Ureter (tissue), 1 donor: ENCODE data around the gene SETDB1. TPM values are rescaled to one million over a fixed set of nuclear protein-coding genes. Genes with fewer than 3 reads are reported as not detected.

Experiments used
- DNase-seq: peaks from one replicate; pipeline ENCODE4 v3.0.0-alpha.2; 2020; ENCODE audit warnings: low spot score
- total RNA-seq: library from RNA; stranded (reverse); gene quantifications from one replicate; pipeline ENCODE4 v1.2.4, GENCODE V29; 2023
- donor health status: DM: yes; HTN: yes; CAD: no.

SETDB1 gene
- total RNA-seq, 1 donor from 2014 or later = 56.9 TPM

DNA sequence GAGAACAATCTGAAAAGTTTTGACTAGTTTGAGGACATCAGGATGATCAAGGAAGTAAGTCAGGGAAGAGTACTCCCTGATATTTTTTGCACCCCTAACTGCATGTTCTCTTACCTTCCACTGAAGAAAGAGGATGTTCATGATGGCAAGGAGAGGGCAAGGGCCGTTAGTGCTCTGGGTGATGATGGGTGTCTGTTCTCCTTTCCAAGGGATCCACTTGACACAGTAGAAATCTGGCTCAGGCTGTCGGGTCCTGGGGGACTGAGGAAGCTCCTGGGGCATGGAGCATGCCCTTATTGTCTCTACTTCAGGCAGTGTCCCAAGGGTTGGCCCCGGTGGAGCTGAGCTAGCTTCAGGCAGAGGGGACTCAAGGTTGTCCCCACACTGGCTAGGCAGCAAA, 75.9 kb downstream of the SETDB1 start:
- DNase-seq = no peak

DNA sequence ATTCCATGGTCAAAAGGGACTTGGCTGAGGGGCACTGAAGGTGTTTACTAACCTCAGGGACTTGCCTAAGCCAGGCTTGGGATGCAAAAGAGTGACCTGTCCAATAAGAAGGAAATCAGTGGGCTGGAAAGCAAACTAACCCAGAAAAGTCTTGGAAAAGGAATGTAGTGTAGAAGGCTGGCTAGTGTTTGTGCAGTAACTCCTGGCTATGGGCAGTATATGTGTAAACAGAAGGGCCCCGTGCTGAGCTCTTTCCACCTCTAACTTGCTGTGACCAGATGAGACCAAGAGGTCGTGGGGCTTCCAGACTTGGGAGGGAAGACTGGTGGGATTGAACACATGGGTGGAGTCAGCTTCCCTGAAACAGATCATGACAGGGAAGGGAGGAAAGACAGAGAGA, 76.4 kb downstream of the SETDB1 start:
- DNase-seq = no peak

DNA sequence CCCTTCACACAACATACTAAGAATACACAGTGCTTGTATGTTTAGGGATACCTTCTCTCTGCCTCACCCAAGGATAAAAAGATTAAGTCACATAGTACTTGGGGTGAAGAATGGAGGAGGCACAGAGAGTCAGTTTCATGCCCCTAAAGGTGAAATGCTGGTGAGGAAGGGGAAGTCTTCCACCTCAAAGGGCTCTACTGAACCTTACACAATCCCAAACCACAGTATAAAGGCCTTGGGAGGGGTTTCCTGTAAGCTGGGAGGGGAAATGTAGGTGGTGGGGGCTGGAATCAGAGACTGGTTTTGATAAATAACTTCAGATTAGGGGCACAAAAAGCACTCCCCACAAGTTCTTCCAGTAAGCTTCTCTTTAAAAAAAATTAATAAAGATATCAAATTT, 77.0 kb downstream of the SETDB1 start:
- no peak for DNase-seq

DNA sequence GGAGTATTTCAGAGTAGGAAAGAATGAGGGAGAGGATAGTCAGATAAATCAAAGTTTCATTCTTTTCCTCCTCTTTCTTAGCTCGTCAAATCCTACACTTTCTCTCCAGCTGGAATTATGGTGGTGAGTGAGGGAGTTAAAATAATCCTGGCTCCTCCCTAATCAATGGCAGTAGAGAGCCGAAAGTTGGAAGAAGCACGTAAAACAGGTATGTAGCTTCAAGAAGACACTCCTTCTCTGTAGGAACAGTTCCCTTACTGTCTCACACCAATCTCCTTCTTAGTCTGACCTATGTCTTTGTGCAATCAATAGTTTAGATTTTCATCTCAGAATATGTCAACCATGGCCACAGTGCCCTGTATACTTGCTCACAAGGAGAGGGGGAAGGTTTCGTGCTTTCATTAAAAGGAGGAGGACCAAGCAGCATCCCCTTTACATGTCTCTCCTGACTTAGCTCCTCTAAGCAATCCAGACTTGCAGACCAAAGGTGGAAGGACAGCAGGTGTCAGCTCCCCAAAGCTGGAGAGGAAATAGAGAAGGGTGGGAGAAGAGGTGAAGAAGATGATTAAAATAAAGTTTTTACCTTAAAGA, 79.7 kb downstream of the SETDB1 start:
- no peak for DNase-seq

DNA sequence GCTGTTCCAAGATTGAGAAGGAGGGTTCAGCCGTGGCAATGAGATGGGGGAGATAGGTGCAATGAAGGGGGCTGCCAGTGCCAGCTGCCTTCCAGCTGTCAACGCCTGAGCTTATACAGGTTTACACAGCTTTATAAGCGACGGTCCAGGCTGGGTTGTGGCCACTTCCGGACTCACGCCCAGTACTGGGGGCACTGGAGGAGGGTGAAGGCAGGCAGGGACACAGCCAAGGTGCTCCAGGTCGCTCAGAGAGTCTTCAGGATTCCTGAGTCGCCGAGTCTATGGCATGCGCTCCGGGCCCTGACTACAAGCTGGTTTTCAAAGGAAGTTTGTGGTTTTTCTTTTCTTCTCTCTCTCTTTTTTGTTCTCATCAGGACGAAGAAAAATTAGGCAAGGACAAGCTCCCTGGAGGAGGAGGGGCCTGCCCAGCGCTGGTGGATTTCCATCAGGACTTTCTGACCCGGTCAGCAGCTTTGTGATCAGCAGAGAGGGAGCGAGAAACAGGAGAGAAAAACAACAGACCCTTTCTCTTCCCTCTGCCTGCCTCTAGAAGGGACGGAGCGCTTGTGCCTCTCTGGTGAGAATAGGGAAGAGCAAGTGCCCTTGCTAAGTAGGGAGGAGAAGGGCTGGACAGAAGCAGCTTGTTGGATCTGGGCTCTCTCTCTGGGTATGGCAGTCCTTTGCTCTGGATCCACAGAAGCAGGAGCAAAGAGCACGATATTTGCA, 80.3 kb downstream of the SETDB1 start, which contains the start of gene MINDY1:
TSS of gene MINDY1 (minus strand) at position 576 of the 726 bp plus-strand sequence. CDS start 4,285 bp downstream, outside the sequence.
- peak; percentile 75 for DNase-seq

DNA sequence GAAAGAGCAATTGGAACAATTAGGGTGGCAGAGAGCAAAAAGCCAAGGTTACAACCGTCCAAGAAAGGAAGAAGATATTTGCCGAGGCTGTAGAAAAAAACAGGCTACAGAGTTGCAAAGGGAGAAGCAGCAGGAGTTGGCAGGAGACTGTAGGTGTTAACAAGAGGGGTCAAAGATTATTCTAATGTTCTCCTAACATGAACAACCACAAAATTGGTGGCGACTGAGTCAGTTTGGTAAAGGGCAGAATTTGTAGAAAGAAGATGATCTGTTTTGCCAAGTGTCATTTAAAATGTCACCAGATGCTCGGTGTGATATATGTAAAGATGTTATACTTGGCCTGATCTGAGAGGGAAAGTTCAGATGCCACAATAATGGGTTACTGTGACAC, 81.7 kb downstream of the SETDB1 start:
- DNase-seq = no peak

DNA sequence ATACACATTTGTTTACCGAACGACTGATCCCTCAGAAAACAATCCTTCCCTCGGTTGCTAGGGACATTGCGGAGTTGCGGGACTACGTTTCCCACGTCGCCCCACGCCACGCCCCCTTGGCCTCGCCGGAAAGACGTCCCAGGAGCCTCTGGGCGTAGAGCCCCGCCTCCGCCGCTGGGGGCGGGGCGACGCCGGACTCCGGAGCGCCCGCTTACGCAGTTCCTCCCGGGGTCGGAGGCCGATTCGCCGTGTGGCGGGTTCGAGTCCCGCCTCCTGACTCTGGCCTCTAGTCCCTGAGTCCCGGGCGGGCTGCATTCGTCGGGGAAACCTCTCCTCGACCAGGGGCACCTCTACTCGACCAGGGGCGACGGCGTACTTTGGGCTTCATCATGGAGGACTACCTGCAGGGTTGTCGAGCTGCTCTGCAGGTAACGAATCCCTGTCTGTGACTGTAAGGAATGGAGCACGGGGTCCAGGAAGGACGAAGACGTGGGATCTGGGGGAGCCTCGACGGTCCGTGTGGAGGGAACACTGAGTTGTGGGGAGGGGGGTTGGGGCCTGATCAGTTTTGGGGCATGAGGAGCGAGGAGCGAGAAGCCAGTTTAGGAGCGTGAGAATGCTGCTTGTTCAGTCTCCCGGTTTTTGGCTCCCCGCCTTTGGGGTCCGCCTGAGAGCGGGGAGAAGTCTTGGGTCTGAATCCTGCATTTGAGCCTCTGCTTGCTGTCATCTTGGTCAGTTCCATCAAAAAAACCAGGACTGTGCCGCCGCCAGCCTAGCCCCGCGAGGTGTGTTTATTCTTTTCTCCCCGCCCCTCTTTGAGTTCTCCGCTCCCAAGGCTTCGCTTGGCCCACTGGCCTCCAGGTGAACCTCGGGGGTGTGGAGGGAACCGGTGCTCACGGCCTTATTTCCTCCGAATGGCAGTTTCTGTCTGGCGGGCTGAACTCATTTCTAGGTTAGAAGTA, 82.4 kb downstream of the SETDB1 start, which contains the start of gene PRUNE1:
TSS of gene PRUNE1 (plus strand) at position 206 of the 962 bp plus-strand sequence. CDS start at position 390, 184 bp downstream.
- DNase-seq = peak; percentile 97

DNA sequence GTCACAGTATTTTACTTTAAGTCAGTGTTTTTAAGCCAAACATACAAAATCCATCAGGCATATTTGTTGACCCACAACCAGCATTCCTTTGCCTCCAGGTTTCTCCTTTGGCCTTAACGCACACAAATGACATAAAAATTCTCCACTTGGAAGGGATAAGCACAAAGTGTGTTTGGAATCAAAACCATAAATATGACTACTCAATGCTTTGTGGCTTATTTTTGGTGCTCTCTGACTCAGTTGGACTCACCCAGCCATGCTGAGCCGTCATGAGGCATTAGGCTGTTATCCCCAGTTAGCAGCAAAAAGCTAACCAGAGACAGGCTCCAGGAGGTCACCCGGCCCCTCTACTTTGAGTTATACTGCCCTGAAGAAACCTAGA, 83.0 kb downstream of the SETDB1 start:
- no peak for DNase-seq

DNA sequence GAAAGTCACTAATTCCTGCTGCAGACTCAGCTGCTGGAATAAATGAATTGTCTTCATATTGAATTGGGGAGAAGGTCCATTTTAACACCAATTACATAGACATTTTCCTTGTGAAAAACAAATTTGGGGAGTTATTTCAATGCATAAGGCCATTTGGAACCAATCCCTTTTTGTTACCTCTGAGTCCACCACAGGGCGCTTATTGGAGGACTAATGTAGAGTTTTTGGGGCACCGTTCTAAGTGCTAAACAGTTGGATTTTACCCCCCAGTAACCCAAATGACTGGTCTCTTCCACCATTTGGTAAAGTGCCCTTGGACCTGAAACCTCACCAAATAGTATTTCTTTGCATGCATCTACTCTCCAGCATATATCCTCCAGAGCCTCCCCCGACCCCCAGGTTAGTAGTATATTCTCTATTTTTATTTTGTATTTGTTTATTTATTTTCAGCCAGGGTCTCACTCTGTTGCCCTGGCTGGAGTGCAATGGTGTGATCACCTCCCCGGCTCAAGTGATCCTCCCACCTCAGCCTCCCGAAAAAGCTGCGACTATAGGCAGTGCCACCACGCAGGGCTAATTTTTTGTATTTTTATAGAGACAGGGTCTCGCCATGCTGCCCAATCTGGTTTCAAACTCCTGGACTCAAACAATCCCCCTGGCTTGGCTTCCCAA, 83.6 kb downstream of the SETDB1 start:
- DNase-seq = no peak

DNA sequence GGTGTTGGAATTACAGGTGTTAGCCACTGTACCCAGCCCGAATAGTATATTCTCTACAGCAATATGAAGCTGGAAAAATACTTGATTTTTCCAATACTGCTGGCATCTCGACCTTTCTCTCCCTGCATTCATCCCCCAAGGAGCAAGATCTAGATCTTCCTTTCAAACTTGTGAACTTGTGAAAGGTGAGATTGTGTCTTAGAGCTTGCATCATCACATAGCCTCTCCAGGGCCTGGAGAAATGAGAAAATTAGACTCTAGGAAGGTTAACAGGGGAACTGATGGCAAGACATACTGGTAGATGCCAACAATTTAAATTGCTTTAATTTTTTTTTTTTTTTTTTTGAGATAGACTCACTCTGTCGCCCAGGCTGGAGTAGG, 84.2 kb downstream of the SETDB1 start:
- DNase-seq = no peak

DNA sequence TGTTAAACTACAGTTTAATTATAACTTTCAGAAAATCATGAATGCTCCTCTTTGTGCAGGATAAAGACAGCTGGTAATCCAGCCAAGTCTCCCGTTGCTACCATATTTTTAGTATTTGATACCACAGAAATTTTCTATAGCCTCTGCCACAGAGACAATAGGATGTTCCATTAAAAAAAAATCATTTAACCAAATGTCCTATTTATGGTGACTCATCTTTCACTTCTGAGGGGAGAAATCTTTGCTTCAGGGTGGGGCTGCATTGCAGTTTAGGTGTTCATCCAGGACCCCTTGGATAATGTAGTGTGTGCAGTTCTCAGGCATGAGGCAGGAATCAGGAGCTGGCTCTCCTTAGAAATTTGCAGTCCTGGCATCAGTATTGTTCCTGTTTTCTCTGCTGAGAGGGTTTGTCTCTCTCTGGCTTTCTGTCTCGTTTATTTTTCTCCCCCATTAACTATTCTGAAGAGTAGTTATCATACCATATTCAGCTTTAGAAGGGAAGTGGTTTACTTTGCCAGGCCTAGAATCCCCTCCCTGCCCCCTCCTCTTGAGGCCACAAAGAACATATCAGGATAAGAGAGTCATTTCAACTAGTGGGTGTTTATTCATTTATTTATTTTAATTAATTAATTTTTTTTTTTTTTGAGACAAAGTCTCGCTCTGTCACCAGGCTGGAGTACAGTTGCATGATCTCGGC, 85.1 kb downstream of the SETDB1 start:
- DNase-seq = no peak

DNA sequence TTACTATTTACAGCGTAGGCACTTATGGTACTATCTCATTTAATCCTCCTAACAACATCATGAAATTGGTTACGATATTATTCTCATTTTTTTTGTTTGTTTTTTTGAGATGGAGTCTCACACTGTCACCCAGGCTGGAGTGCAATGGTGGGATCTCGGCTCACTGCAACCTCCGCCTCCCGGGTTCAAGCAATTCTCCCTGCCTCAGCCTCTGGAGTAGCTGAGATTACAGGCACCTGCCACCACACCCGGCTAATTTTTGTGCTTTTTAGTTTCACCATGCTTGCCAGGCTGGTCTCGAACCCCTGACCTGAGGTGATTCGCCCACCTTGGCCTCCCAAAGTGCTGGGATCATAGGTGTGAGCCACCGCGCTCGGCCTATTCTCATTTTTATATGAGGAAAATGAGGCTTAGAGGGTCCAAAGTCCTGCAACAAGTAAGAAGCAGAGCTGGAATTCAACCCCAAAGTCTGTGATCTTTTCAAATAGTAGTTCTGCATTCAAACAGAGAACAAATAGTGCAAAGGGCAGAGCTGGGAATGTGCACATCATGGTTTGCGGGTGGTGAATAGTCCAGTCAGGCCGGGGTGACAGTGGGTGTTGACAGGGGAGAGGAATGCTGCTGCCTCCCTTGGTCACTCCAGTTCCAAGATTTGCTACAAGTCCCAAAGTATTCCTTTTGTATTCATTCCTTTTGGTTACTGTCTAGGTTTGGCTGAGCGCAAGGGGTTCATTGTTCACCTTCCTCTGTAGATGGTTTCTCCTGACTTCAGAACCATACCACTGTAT, 86.7 kb downstream of the SETDB1 start:
- DNase-seq = no peak

DNA sequence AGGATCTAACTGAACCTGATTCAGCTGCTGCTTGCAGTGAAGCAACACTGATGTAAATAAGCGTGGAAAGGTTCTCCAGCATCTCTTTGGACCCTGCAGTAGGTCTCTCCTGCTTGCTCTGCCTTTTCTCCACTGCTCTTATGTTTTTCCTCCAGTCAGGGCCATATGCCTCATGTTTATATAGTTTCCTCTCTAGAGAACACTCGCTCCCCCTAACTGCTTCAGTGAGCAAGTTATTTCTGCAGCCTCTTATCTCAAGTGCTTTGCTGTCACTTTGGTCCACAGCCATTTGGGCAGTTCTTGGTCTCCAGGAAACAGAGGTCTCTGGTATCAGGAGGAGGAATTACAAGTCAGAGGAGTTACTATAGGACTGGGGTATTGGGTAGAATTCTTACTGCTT, 87.4 kb downstream of the SETDB1 start:
- no peak for DNase-seq

Other genes starting within 250 kb of the SETDB1 start
- gene GOLPH3L, start 229.2 kb upstream of the SETDB1 start, total RNA-seq = 52.6 TPM
- gene HORMAD1, start 205.5 kb upstream of the SETDB1 start, total RNA-seq = 0.21 TPM
- 77.3 TPM for gene CTSS, start 160.6 kb upstream of the SETDB1 start, total RNA-seq
- gene CTSK, start 118.1 kb upstream of the SETDB1 start, total RNA-seq = 26.5 TPM
- 47.0 TPM for gene ARNT, start 49.8 kb upstream of the SETDB1 start, total RNA-seq
- not detected for gene CTXND2, start 39.2 kb upstream of the SETDB1 start, total RNA-seq
- 138 TPM for gene CERS2, start 48.5 kb downstream of the SETDB1 start, total RNA-seq
- 39.7 TPM for gene ANXA9, start 55.9 kb downstream of the SETDB1 start, total RNA-seq
- gene MINDY1, start 80.5 kb downstream of the SETDB1 start, total RNA-seq = 34.0 TPM
- gene PRUNE1, start 82.1 kb downstream of the SETDB1 start, total RNA-seq = 26.7 TPM
- gene BNIPL, start 110.2 kb downstream of the SETDB1 start, total RNA-seq = 10.5 TPM
- 5.9 TPM for gene C1orf56, start 121.4 kb downstream of the SETDB1 start, total RNA-seq
- 172 TPM for gene CDC42SE1, start 133.3 kb downstream of the SETDB1 start, total RNA-seq
- gene MLLT11, start 134.0 kb downstream of the SETDB1 start, total RNA-seq = 1.4 TPM
- gene GABPB2, start 144.4 kb downstream of the SETDB1 start, total RNA-seq = 26.6 TPM
- 6.2 TPM for gene SEMA6C, start 220.3 kb downstream of the SETDB1 start, total RNA-seq
- 0.34 TPM for gene TNFAIP8L2, start 230.3 kb downstream of the SETDB1 start, total RNA-seq
- gene LYSMD1, start 239.5 kb downstream of the SETDB1 start, total RNA-seq = 12.0 TPM
- 24.2 TPM for gene SCNM1, start 239.8 kb downstream of the SETDB1 start, total RNA-seq
- 2.0 TPM for gene TMOD4, start 249.6 kb downstream of the SETDB1 start, total RNA-seq